Lower leg skin (tissue), 3 donors: Measurements from ENCODE around the gene IRF8.

ENCODE experiments used
- POLR2A ChIP-seq, 2 donors: fragments of 450-650 bp; IDR thresholded peaks; one replicate each; pipeline ENCODE4 v1.6.1; 2016 to 2017; ENCODE audit warnings: antibody characterized with exemption in 2 of 2, mild to moderate bottlenecking in 1 of 2, moderate library complexity in 1 of 2
- TF ChIP-seq, protein P1 (sequence below), 3 donors: fragments of 450-650 bp; IDR thresholded peaks; one replicate each; pipeline ENCODE4 v1.5.1; 2016; ENCODE audit warnings: antibody characterized with exemption in 3 of 3, mild to moderate bottlenecking in 3 of 3, moderate library complexity in 2 of 3

DNA sequence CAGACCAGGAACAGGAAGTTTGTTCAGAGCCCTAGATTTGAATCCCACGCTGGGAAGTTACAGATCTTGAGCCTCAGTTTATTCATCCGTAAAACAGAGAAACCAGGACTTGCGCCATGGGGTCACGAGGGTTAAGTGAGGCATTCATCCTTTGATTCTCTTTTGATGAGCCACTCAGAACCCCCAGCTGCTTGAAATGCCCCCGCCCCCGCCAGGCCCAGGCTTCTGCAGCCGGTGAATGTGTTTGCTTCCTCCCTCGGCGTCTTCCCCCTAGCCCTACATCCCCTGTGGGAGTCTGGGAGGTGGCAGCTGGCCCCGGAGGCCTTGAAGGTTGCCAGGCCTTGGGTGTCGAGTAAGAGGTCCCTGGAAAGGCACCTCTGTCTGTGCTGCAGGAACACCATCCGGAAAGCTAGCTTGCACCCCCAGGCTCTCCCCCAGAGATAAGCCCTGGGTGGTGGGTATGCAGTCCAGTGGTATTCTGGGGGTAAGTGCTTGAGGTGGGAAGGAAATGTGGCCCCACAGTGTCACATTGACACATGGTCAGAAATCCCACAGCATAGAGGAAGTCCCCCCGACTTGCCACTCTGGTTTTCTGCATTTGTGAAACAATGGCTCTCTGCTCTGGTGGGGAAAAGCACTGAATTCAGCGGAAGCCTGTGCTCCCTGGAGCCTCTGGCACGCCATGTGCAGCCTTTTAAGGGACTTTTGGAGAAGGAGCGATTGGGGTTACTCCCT lies 14.9 kb downstream of the IRF8 start:
- TF ChIP-seq, protein P1, sequence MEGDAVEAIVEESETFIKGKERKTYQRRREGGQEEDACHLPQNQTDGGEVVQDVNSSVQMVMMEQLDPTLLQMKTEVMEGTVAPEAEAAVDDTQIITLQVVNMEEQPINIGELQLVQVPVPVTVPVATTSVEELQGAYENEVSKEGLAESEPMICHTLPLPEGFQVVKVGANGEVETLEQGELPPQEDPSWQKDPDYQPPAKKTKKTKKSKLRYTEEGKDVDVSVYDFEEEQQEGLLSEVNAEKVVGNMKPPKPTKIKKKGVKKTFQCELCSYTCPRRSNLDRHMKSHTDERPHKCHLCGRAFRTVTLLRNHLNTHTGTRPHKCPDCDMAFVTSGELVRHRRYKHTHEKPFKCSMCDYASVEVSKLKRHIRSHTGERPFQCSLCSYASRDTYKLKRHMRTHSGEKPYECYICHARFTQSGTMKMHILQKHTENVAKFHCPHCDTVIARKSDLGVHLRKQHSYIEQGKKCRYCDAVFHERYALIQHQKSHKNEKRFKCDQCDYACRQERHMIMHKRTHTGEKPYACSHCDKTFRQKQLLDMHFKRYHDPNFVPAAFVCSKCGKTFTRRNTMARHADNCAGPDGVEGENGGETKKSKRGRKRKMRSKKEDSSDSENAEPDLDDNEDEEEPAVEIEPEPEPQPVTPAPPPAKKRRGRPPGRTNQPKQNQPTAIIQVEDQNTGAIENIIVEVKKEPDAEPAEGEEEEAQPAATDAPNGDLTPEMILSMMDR (IDR thresholded peaks at IDR 0.05), result no peak
- no peak for TF ChIP-seq POLR2A (IDR thresholded peaks at IDR 0.05)
